Measurements from ENCODE around the gene CALM1.

DNA sequence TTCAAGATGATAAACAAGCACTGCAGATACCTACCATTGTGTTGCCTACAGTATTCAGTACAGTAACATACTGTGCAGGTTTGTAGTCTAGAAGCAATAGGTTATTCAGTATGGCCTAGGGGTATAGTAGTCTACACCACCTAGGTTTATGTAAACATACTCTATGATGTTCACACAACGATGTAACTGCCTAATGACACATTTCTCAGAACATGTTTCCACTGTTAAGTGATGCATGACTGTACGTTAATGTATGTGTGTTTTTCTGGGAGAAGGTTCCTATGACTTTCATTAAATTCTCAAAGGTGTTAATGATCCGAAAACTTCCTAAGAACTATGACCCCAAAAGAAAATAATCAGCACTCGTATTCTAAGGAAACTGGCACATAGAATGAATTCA, 20.9 kb upstream of the CALM1 start:
- TF ChIP-seq, protein P1, sequence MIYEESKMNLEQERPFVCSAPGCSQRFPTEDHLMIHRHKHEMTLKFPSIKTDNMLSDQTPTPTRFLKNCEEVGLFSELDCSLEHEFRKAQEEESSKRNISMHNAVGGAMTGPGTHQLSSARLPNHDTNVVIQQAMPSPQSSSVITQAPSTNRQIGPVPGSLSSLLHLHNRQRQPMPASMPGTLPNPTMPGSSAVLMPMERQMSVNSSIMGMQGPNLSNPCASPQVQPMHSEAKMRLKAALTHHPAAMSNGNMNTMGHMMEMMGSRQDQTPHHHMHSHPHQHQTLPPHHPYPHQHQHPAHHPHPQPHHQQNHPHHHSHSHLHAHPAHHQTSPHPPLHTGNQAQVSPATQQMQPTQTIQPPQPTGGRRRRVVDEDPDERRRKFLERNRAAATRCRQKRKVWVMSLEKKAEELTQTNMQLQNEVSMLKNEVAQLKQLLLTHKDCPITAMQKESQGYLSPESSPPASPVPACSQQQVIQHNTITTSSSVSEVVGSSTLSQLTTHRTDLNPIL (CRISPR knock-in tag; IDR thresholded peaks at IDR 0.05; ENCODE audit: low read depth), result no peak
- TF ChIP-seq, protein P2, sequence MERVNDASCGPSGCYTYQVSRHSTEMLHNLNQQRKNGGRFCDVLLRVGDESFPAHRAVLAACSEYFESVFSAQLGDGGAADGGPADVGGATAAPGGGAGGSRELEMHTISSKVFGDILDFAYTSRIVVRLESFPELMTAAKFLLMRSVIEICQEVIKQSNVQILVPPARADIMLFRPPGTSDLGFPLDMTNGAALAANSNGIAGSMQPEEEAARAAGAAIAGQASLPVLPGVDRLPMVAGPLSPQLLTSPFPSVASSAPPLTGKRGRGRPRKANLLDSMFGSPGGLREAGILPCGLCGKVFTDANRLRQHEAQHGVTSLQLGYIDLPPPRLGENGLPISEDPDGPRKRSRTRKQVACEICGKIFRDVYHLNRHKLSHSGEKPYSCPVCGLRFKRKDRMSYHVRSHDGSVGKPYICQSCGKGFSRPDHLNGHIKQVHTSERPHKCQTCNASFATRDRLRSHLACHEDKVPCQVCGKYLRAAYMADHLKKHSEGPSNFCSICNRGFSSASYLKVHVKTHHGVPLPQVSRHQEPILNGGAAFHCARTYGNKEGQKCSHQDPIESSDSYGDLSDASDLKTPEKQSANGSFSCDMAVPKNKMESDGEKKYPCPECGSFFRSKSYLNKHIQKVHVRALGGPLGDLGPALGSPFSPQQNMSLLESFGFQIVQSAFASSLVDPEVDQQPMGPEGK (CRISPR knock-in tag; IDR thresholded peaks at IDR 0.05; ENCODE audit: borderline replicate concordance), result no peak
- TF ChIP-seq OSR1 (CRISPR knock-in tag; IDR thresholded peaks at IDR 0.05) (no peak), ZNF70 (CRISPR knock-in tag; IDR thresholded peaks at IDR 0.05) (no peak), RARB (CRISPR knock-in tag; IDR thresholded peaks at IDR 0.05) (no peak), ZNF565 (CRISPR knock-in tag; conservative IDR thresholded peaks at IDR 0.05; ENCODE audit: low read depth) (no peak), ZFP30 (CRISPR knock-in tag; IDR thresholded peaks at IDR 0.05) (no peak), ZFP3 (CRISPR knock-in tag; IDR thresholded peaks at IDR 0.05) (no peak), ARNTL (CRISPR knock-in tag; IDR thresholded peaks at IDR 0.05; ENCODE audit: borderline replicate concordance, low read depth) (no peak), ZNF8 (CRISPR knock-in tag; IDR thresholded peaks at IDR 0.05) (no peak), CSDC2 (CRISPR knock-in tag; IDR thresholded peaks at IDR 0.05) (no peak)
- TF ChIP-seq, protein P3, sequence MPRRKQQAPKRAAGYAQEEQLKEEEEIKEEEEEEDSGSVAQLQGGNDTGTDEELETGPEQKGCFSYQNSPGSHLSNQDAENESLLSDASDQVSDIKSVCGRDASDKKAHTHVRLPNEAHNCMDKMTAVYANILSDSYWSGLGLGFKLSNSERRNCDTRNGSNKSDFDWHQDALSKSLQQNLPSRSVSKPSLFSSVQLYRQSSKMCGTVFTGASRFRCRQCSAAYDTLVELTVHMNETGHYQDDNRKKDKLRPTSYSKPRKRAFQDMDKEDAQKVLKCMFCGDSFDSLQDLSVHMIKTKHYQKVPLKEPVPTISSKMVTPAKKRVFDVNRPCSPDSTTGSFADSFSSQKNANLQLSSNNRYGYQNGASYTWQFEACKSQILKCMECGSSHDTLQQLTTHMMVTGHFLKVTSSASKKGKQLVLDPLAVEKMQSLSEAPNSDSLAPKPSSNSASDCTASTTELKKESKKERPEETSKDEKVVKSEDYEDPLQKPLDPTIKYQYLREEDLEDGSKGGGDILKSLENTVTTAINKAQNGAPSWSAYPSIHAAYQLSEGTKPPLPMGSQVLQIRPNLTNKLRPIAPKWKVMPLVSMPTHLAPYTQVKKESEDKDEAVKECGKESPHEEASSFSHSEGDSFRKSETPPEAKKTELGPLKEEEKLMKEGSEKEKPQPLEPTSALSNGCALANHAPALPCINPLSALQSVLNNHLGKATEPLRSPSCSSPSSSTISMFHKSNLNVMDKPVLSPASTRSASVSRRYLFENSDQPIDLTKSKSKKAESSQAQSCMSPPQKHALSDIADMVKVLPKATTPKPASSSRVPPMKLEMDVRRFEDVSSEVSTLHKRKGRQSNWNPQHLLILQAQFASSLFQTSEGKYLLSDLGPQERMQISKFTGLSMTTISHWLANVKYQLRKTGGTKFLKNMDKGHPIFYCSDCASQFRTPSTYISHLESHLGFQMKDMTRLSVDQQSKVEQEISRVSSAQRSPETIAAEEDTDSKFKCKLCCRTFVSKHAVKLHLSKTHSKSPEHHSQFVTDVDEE (CRISPR knock-in tag; IDR thresholded peaks at IDR 0.05), result no peak
